Thoracic aorta (tissue), 2 donors: ENCODE data around the gene FBN3. TPM values are rescaled to one million over a fixed set of nuclear protein-coding genes. Genes with fewer than 3 reads are reported as not detected.

ENCODE experiments used
- ATAC-seq: fragments of 150-250 bp; one replicate; pipeline ENCODE4 v1.8.0; 2017; ENCODE audit warnings: low read depth; ENCODE audit not compliant: insufficient number of reproducible peaks, low FRiP score
- DNase-seq: peaks from one replicate; pipeline ENCODE4 v3.0.0-alpha.2; 2020; ENCODE audit warnings: low spot score
- H3K27ac ChIP-seq, 2 donors: fragments of 200-600 bp; sonication (generic); 1 replicate in 1 of 2; 2 replicates in 1 of 2; pipeline ENCODE4 v1.5.1; 2016; ENCODE audit warnings: mild to moderate bottlenecking in 2 of 2, moderate library complexity in 2 of 2
- H3K27me3 ChIP-seq: fragments of 200-600 bp; sonication (generic); replicated peaks from 2 replicates; pipeline ENCODE4 v1.6.0; 2016; ENCODE audit warnings: mild to moderate bottlenecking; ENCODE audit not compliant: insufficient read depth
- H3K36me3 ChIP-seq: fragments of 200-600 bp; sonication (generic); one replicate; pipeline ENCODE4 v1.5.1; 2016
- H3K4me1 ChIP-seq, 2 donors: fragments of 200-600 bp; sonication (generic); 1 replicate in 1 of 2; 2 replicates in 1 of 2; pipeline versions ENCODE4 v1.5.1 to v1.6.0; 2016; ENCODE audit warnings: low read depth in 2 of 2, mild to moderate bottlenecking in 1 of 2; ENCODE audit not compliant: control insufficient read depth in 1 of 2
- H3K4me3 ChIP-seq: fragments of 200-600 bp; sonication (generic); 2 replicates; pipeline ENCODE4 v1.5.1; 2016; ENCODE audit warnings: mild to moderate bottlenecking
- H3K9me3 ChIP-seq: fragments of 200-600 bp; sonication (generic); 2 replicates; pipeline ENCODE4 v1.5.1; 2016
- total RNA-seq, 2 donors: library from RNA; depleted of rRNA; stranded (reverse); fragments of >200 nt; gene quantifications; one replicate each; pipeline versions ENCODE4 v1.1.0 to v1.2.3, GENCODE V29; 2016
- TF ChIP-seq, protein P1 (sequence below): fragments of 200-600 bp; sonication (generic); IDR thresholded peaks from one replicate; pipeline ENCODE4 v1.5.1; 2019; ENCODE audit warnings: antibody characterized with exemption

FBN3 gene
- total RNA-seq, 2 donors from 2014 or later, result not detected

- Histone ChIP-seq H3K27me3 (no peaks in the 10 kb centered on the region), H3K36me3 (no peaks in the 10 kb centered on the region), H3K9me3 (peaks cover 8% of the 10 kb centered on the region), H3K4me3 (no peak overlapping the region), H3K4me1 (no peaks in the 10 kb centered on the region), H3K27ac (no peak overlapping the region)
- ATAC-seq, result no peak
- TF ChIP-seq, protein P1, sequence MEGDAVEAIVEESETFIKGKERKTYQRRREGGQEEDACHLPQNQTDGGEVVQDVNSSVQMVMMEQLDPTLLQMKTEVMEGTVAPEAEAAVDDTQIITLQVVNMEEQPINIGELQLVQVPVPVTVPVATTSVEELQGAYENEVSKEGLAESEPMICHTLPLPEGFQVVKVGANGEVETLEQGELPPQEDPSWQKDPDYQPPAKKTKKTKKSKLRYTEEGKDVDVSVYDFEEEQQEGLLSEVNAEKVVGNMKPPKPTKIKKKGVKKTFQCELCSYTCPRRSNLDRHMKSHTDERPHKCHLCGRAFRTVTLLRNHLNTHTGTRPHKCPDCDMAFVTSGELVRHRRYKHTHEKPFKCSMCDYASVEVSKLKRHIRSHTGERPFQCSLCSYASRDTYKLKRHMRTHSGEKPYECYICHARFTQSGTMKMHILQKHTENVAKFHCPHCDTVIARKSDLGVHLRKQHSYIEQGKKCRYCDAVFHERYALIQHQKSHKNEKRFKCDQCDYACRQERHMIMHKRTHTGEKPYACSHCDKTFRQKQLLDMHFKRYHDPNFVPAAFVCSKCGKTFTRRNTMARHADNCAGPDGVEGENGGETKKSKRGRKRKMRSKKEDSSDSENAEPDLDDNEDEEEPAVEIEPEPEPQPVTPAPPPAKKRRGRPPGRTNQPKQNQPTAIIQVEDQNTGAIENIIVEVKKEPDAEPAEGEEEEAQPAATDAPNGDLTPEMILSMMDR, result no peak
- no peak for DNase-seq
Observed at GRCh38 chr19:8065875-8066261, 83.5 kb downstream of the FBN3 start.

DNA sequence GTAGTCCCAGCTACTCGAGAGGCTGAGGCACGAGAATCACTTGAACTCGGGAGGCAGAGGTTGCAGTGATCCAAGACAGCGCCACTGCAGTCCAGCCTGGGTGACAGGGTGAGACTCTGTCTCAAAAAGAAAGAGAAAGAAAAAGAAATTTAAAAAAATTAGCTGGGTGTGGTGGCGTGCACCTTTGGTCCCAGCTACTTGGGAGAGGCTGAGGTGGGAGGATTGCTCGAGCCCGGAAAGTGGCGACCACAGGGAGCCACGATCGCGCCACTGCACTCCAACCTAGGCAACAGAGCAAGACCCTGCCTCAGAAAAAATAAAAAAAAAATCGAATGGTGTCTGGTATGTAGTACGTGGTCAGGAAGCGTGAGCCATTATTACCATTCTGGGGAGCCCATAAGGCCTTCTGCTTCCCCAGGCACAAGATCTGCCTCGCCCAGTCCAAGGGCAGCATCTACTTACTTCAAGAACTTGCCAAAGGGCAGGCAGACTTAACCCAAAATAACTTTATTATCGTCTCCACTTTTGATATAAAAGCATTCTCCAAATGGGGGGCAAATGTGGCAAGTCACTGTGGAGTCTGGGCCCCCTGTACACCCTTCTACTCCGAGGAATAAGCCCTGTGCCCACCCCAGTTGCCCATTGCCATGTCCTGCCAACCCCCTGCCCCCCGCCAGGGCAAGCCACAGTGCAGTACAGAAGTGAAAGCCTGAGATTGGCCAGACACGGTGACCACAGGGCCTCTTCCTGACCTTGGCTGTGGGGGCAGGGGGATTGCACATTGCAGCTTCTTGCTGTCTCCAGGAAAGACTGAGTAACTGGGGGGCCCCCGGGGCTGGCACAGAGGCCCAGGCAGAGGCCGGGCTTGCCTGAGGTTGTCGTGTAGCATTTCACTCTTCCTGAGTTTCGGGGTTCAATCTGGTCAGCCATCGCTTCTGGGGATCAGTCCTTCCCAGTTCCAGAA, 84.2 kb downstream of the FBN3 start:
- Histone ChIP-seq H3K9me3 (peaks cover 8% of the 10 kb centered on the region), H3K27ac (no peak overlapping the region), H3K4me1 (no peaks in the 10 kb centered on the region), H3K4me3 (no peak overlapping the region), H3K27me3 (no peaks in the 10 kb centered on the region), H3K36me3 (no peaks in the 10 kb centered on the region)
- DNase-seq, result no peak
- TF ChIP-seq, protein P1, result no peak
- no peak for ATAC-seq

GRCh38 chr19:8057545-8058270, 91.7 kb downstream of the FBN3 start:
- H3K36me3 ChIP-seq, result no peaks in the 10 kb centered on the region
- ATAC-seq, result no peak
- H3K4me1 ChIP-seq, result no peaks in the 10 kb centered on the region
- H3K4me3 ChIP-seq, result no peak overlapping the region
- TF ChIP-seq, protein P1, result no peak
- no peaks in the 10 kb centered on the region for H3K27me3 ChIP-seq
- DNase-seq, result no peak
- H3K9me3 ChIP-seq, result no peaks in the 10 kb centered on the region
- no peak overlapping the region for H3K27ac ChIP-seq

DNA sequence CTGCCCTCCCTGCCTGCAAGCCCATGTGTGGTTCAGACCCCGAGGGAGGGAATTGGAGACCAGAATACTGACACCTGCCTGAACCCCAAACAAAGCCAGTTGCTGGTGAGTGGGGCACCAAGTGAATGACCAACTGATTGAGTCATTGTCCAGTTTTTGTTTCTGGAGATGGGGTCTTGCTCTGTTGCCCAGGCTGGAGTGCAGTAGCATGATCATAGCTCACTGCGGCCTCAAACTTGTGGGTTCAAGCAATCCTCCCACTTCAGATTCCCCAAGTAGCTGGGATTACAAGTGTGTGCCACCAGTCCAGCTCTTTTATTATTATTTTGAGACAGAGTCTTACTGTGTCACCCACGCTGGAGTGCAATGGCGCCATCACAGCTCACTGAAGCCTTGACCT, 92.9 kb downstream of the FBN3 start:
- Histone ChIP-seq H3K9me3 (no peaks in the 10 kb centered on the region), H3K27me3 (no peaks in the 10 kb centered on the region), H3K36me3 (no peaks in the 10 kb centered on the region), H3K4me3 (no peak overlapping the region), H3K4me1 (no peaks in the 10 kb centered on the region), H3K27ac (no peak overlapping the region)
- ATAC-seq, result no peak
- no peak for DNase-seq
- TF ChIP-seq, protein P1, result no peak

DNA sequence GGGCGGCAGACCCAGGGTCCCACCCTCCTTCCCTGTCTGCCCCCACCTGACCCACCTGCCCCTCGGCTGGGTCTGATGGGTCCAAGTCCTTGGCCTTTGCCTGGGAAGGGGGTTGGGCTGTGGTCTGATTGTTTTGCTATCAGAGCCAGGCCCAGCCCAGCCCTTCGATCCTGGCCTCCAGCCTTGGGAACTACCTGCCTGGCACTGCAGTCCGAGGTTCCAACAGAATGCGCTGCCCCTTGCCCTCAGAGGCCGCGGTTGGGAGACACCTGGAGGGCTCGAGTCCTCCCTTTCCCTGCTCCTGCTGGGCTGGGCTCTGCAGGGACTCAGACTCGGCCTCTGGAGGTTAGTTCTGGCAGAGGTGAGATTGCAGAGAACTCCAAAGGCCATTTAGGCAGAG, 95.2 kb downstream of the FBN3 start:
- Histone ChIP-seq H3K36me3 (no peaks in the 10 kb centered on the region), H3K4me3 (no peak overlapping the region), H3K4me1 (peaks cover 0 to 5% of the 10 kb centered on the region in 2 donors), H3K27me3 (no peaks in the 10 kb centered on the region), H3K27ac (no peak overlapping the region), H3K9me3 (no peaks in the 10 kb centered on the region)
- DNase-seq (no peak), ATAC-seq (no peak)
- TF ChIP-seq, protein P1, result no peak
